PFSK-1 (cell line): ENCODE results near the gene ADGRG7.

Experiments
- POLR2AphosphoS5 ChIP-seq: IDR thresholded peaks from 2 replicates; pipeline ENCODE4 v1.6.1; 2012; ENCODE audit warnings: low read depth, mild to moderate bottlenecking, control low read depth, low read length, moderate library complexity
- REST ChIP-seq, 2 experiments: IDR thresholded peaks; 2 replicates each; pipeline versions ENCODE4 v1.6.1 to v1.8.0; 2011 to 2012; ENCODE audit warnings: low read depth in 2 of 2, low read length in 2 of 2, control low read depth in 1 of 2, inconsistent platforms in 1 of 2, mild to moderate bottlenecking in 1 of 2, moderate library complexity in 1 of 2; ENCODE audit not compliant: insufficient read depth in 1 of 2
- SIN3A ChIP-seq: IDR thresholded peaks from 2 replicates; pipeline ENCODE4 v1.6.1; 2012; ENCODE audit warnings: mild to moderate bottlenecking, low read length, moderate library complexity, borderline replicate concordance; ENCODE audit not compliant: insufficient read depth
- TAF1 ChIP-seq: IDR thresholded peaks from 2 replicates; pipeline ENCODE4 v1.6.1; 2012; ENCODE audit warnings: low read length, control low read depth, borderline replicate concordance; ENCODE audit not compliant: insufficient read depth

GRCh38 chr3:100697723-100698285 is 88.4 kb downstream of the ADGRG7 start:
- TF ChIP-seq SIN3A (no peak), TAF1 (no peak), REST (IDR thresholded peaks at IDR 0.05; ENCODE audit: insufficient read depth in 1 of 2, low read depth in 2 of 2, low read length in 2 of 2) (no peak), POLR2AphosphoS5 (no peak)
